Upper lobe of left lung (tissue), 4 donors: ENCODE results near the gene ROPN1L.

Source experiments
- POLR2A ChIP-seq, 4 donors: fragments of 450-650 bp; IDR thresholded peaks; one replicate each; pipeline ENCODE4 v1.5.1; 2016 to 2017; ENCODE audit warnings: antibody characterized with exemption in 4 of 4, mild to moderate bottlenecking in 2 of 4
- TF ChIP-seq, protein P1 (sequence below), 6 experiments: fragments of 450-650 bp in 4 of 6; fragments of 200-600 bp in 2 of 6; sonication (generic) in 2 of 6; IDR thresholded peaks; one replicate each; pipeline ENCODE4 v1.5.1; 2016 to 2019; ENCODE audit warnings: antibody characterized with exemption in 6 of 6

DNA sequence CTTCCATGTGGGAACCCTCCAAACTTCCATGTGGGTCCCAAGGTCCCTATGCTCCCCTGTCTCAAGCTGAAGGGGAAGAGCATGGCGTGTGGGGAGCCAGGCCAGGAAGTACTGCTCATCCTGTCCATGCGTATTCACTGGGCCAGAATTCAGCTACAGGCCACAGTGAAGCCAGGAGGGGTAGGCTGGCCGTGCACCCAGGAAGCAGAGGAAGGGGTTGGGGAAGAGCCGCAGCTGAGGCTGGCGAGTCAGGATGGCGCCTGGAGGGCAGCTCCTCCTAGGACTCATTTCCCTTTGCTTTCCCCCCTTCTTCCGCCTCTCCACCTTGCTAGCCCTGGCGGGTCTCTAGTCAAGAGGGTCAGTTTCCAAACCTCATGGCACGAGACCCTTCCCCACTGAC lies 57.4 kb downstream of the ROPN1L start:
- TF ChIP-seq POLR2A (IDR thresholded peaks at IDR 0.05) = no peak
- TF ChIP-seq, protein P1, sequence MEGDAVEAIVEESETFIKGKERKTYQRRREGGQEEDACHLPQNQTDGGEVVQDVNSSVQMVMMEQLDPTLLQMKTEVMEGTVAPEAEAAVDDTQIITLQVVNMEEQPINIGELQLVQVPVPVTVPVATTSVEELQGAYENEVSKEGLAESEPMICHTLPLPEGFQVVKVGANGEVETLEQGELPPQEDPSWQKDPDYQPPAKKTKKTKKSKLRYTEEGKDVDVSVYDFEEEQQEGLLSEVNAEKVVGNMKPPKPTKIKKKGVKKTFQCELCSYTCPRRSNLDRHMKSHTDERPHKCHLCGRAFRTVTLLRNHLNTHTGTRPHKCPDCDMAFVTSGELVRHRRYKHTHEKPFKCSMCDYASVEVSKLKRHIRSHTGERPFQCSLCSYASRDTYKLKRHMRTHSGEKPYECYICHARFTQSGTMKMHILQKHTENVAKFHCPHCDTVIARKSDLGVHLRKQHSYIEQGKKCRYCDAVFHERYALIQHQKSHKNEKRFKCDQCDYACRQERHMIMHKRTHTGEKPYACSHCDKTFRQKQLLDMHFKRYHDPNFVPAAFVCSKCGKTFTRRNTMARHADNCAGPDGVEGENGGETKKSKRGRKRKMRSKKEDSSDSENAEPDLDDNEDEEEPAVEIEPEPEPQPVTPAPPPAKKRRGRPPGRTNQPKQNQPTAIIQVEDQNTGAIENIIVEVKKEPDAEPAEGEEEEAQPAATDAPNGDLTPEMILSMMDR (IDR thresholded peaks at IDR 0.05) = no peak
